ENCODE results near the gene BMP8B. TPM values are rescaled to one million over a fixed set of nuclear protein-coding genes. Genes with fewer than 3 reads are reported as not detected.
"Not testable (repeated sequence)": the region's sequence is repeated elsewhere in the genome, so short reads cannot be mapped to it uniquely, and the experiment has no call there.

The BMP8B gene
- total RNA-seq, 1 donor from 2014 or later, result 0.33 TPM

- Histone ChIP-seq H3K9me3 (replicated peaks) (no peaks in the 10 kb centered on the region), H3K27ac (replicated peaks) (no peak overlapping the region), H3K4me1 (no peaks in the 10 kb centered on the region), H3K27me3 (ENCODE audit: low read depth) (peaks cover 69% of the 10 kb centered on the region), H3K36me3 (no peaks in the 10 kb centered on the region), H3K4me3 (no peak overlapping the region)
- no peak for DNase-seq
- intact Hi-C loops (cut with micrococcal nuclease), result loop anchor here (5.0 kb wide), 1 partner anchor 154 kb away; no protein-coding TSS in a partner anchor
- TF ChIP-seq CTCF (IDR thresholded peaks at IDR 0.05; ENCODE audit: borderline replicate concordance), result no peak
Observed at GRCh38 chr1:39818482-39818881, 29.8 kb upstream of the BMP8B start.

- intact Hi-C loops (cut with micrococcal nuclease), result loop anchor here (5.0 kb wide), 1 partner anchor 155 kb away; no protein-coding TSS in a partner anchor
- not testable (repeated sequence) for DNase-seq
Observed at GRCh38 chr1:39817091-39817932, 28.6 kb upstream of the BMP8B start.

GRCh38 chr1:39816415-39817090, 27.9 kb upstream of the BMP8B start:
- Histone ChIP-seq H3K9me3 (replicated peaks) (no peaks in the 10 kb centered on the region), H3K4me1 (no peaks in the 10 kb centered on the region), H3K27me3 (ENCODE audit: low read depth) (peaks cover 59% of the 10 kb centered on the region), H3K36me3 (no peaks in the 10 kb centered on the region), H3K27ac (replicated peaks) (no peak overlapping the region), H3K4me3 (no peak overlapping the region)
- intact Hi-C loops (cut with micrococcal nuclease), result loop anchor here (5.0 kb wide), 1 partner anchor 156 kb away; no protein-coding TSS in a partner anchor
- peak; percentile 85 for TF ChIP-seq CTCF (IDR thresholded peaks at IDR 0.05; ENCODE audit: borderline replicate concordance)
- peak; percentile 69 for DNase-seq

More at GRCh38 chr1:39817091-39817932, 28.6 kb upstream of the BMP8B start:
- not testable (repeated sequence) for H3K4me3 ChIP-seq; H3K36me3 ChIP-seq; H3K27ac ChIP-seq (replicated peaks); H3K4me1 ChIP-seq; H3K9me3 ChIP-seq (replicated peaks)
- peaks cover 59% of the 10 kb centered on the region for H3K27me3 ChIP-seq (ENCODE audit: low read depth)

GRCh38 chr1:39812913-39813312, 24.2 kb upstream of the BMP8B start:
- Histone ChIP-seq H3K4me3 (no peak overlapping the region), H3K36me3 (no peaks in the 10 kb centered on the region), H3K9me3 (replicated peaks) (no peaks in the 10 kb centered on the region), H3K27ac (replicated peaks) (no peak overlapping the region), H3K4me1 (no peaks in the 10 kb centered on the region), H3K27me3 (ENCODE audit: low read depth) (peaks cover 24% of the 10 kb centered on the region)
- DNase-seq, result no peak
- intact Hi-C loops (cut with micrococcal nuclease), result no loop called here
- no peak for TF ChIP-seq CTCF (IDR thresholded peaks at IDR 0.05; ENCODE audit: borderline replicate concordance)

GRCh38 chr1:39808784-39809517, 20.3 kb upstream of the BMP8B start:
- Histone ChIP-seq H3K36me3 (no peaks in the 10 kb centered on the region), H3K27me3 (ENCODE audit: low read depth) (peaks cover 6% of the 10 kb centered on the region), H3K27ac (replicated peaks) (no peak overlapping the region), H3K4me1 (no peaks in the 10 kb centered on the region), H3K4me3 (no peak overlapping the region), H3K9me3 (replicated peaks) (peaks cover 17% of the 10 kb centered on the region)
- no peak for TF ChIP-seq CTCF (IDR thresholded peaks at IDR 0.05; ENCODE audit: borderline replicate concordance)
- no peak for DNase-seq
- intact Hi-C loops (cut with micrococcal nuclease), result no loop called here

Data from left ventricle myocardium inferior (tissue), 1 donor.